HepG2 (cell line): ENCODE results near the gene GSTP1. TPM values are rescaled to one million over a fixed set of nuclear protein-coding genes. Genes with fewer than 3 reads are reported as not detected.

ENCODE experiments used
- ARID4A ChIP-seq: sonication (generic); formaldehyde crosslinking; IDR thresholded peaks from 2 replicates; pipeline ENCODE4 v1.5.0; 2020; ENCODE audit warnings: mild to moderate bottlenecking, missing genetic modification reagents, borderline replicate concordance
- ARNT ChIP-seq: fragments of 450-650 bp; IDR thresholded peaks from 2 replicates; pipeline ENCODE4 v1.6.1; 2017
- CC2D1A ChIP-seq: sonication (generic); formaldehyde crosslinking; IDR thresholded peaks from 2 replicates; pipeline ENCODE4 v1.8.1; 2023; ENCODE audit warnings: mild to moderate bottlenecking, missing genetic modification reagents
- ELF4 ChIP-seq: sonication (generic); formaldehyde crosslinking; IDR thresholded peaks from 2 replicates; pipeline ENCODE4 v1.5.0; 2020; ENCODE audit warnings: missing genetic modification reagents, mild to moderate bottlenecking, moderate library complexity, borderline replicate concordance
- PAXIP1 ChIP-seq: sonication (generic); formaldehyde crosslinking; conservative IDR thresholded peaks from 2 replicates; pipeline ENCODE4 v1.4.0; 2020; ENCODE audit warnings: mild to moderate bottlenecking, missing genetic modification reagents, moderate library complexity
- POLR2A ChIP-seq, 2 experiments: IDR thresholded peaks; 2 replicates each; pipeline ENCODE4 v1.6.1; 2011; ENCODE audit warnings: low read depth in 2 of 2, low read length in 2 of 2, mild to moderate bottlenecking in 1 of 2, moderate library complexity in 1 of 2; ENCODE audit not compliant: insufficient read depth in 1 of 2
- THAP9 ChIP-seq: sonication (generic); formaldehyde crosslinking; IDR thresholded peaks from 2 replicates; pipeline ENCODE4; 2020; ENCODE audit warnings: missing genetic modification reagents, mild to moderate bottlenecking, borderline replicate concordance
- UBTF ChIP-seq: sonication (generic); formaldehyde crosslinking; IDR thresholded peaks from 2 replicates; pipeline ENCODE4 v1.4.0; 2020; ENCODE audit warnings: mild to moderate bottlenecking, missing genetic modification reagents
- ZNF687 ChIP-seq: sonication (generic); formaldehyde crosslinking; IDR thresholded peaks from 2 replicates; pipeline ENCODE4 v1.5.1; 2020; ENCODE audit warnings: mild to moderate bottlenecking, missing genetic modification reagents, moderate library complexity
- ZNF777 ChIP-seq: sonication (generic); formaldehyde crosslinking; IDR thresholded peaks from 2 replicates; pipeline ENCODE4 v1.4.0; 2020; ENCODE audit warnings: missing genetic modification reagents
- polyA plus RNA-seq, 8 experiments: library from polyadenylated mRNA; depleted of rRNA in 3 of 8; stranded (reverse) in 7 of 8; unstranded in 1 of 8; fragments of >200 nt; fragmentation: Illumina TruSeq in 4 of 8; extraction: Trizol in 4 of 8; gene quantifications; 2 replicates each; pipeline versions ENCODE4 v1.2.1 to v1.2.3, GENCODE V29; 2011 to 2016; ENCODE audit warnings: low read depth in 4 of 8, missing spikeins in 1 of 8, mixed read lengths in 1 of 8; ENCODE audit not compliant: insufficient read depth in 1 of 8
- total RNA-seq, 5 experiments: library from RNA; depleted of rRNA; stranded (reverse); fragments of >200 nt; fragmentation: Illumina TruSeq; extraction: Trizol; gene quantifications; 2 replicates each; pipeline ENCODE4 v1.2.3, GENCODE V29; 2016; ENCODE audit warnings: low read depth in 1 of 5

Gene GSTP1
- total and polyA plus RNA-seq, 2 of the 13 experiments (the other 11 are each of a cell fraction or from before 2014, with no cell fraction given): not detected

GRCh38 chr11:67558084-67558772 is 25.4 kb upstream of the GSTP1 start (continued):
- TF ChIP-seq ARID4A (CRISPR knock-in tag) (peak; percentile 18; the same call in 1 of the 2 replicates), POLR2A (IDR thresholded peaks at IDR 0.05; ENCODE audit: insufficient read depth in 1 of 2, low read depth in 2 of 2, low read length in 2 of 2) (peak in 1 of 2 experiments; percentile 31; a peak in 1 of 4 replicates), ELF4 (no peak), UBTF (CRISPR knock-in tag) (0 out of 2 replicates have a peak, but pooled peaks have one; percentile 35), CC2D1A (CRISPR knock-in tag) (0 out of 2 replicates have a peak, but pooled peaks have one; percentile 32), ZNF687 (CRISPR knock-in tag) (peak; percentile 65), PAXIP1 (peak; percentile 68), ARNT (no peak), ZNF777 (CRISPR knock-in tag) (0 out of 2 replicates have a peak, but pooled peaks have one; percentile 52), THAP9 (peak; percentile 41; the same call in 1 of the 2 replicates)
